Thoracic aorta (tissue), 2 donors: ENCODE results near the gene MAML2. TPM values are rescaled to one million over a fixed set of nuclear protein-coding genes. Genes with fewer than 3 reads are reported as not detected.

ENCODE experiments used
- ATAC-seq: fragments of 150-250 bp; one replicate; pipeline ENCODE4 v1.8.0; 2017; ENCODE audit warnings: low read depth; ENCODE audit not compliant: insufficient number of reproducible peaks, low FRiP score
- DNase-seq: peaks from one replicate; pipeline ENCODE4 v3.0.0-alpha.2; 2020; ENCODE audit warnings: low spot score
- H3K27ac ChIP-seq, 2 donors: fragments of 200-600 bp; sonication (generic); 1 replicate in 1 of 2; 2 replicates in 1 of 2; pipeline ENCODE4 v1.5.1; 2016; ENCODE audit warnings: mild to moderate bottlenecking in 2 of 2, moderate library complexity in 2 of 2
- H3K27me3 ChIP-seq: fragments of 200-600 bp; sonication (generic); replicated peaks from 2 replicates; pipeline ENCODE4 v1.6.0; 2016; ENCODE audit warnings: mild to moderate bottlenecking; ENCODE audit not compliant: insufficient read depth
- H3K36me3 ChIP-seq: fragments of 200-600 bp; sonication (generic); one replicate; pipeline ENCODE4 v1.5.1; 2016
- H3K4me1 ChIP-seq, 2 donors: fragments of 200-600 bp; sonication (generic); 1 replicate in 1 of 2; 2 replicates in 1 of 2; pipeline versions ENCODE4 v1.5.1 to v1.6.0; 2016; ENCODE audit warnings: low read depth in 2 of 2, mild to moderate bottlenecking in 1 of 2; ENCODE audit not compliant: control insufficient read depth in 1 of 2
- H3K4me3 ChIP-seq: fragments of 200-600 bp; sonication (generic); 2 replicates; pipeline ENCODE4 v1.5.1; 2016; ENCODE audit warnings: mild to moderate bottlenecking
- H3K9me3 ChIP-seq: fragments of 200-600 bp; sonication (generic); 2 replicates; pipeline ENCODE4 v1.5.1; 2016
- total RNA-seq, 2 donors: library from RNA; depleted of rRNA; stranded (reverse); fragments of >200 nt; gene quantifications; one replicate each; pipeline versions ENCODE4 v1.1.0 to v1.2.3, GENCODE V29; 2016
- TF ChIP-seq, protein P1 (sequence below): fragments of 200-600 bp; sonication (generic); IDR thresholded peaks from one replicate; pipeline ENCODE4 v1.5.1; 2019; ENCODE audit warnings: antibody characterized with exemption

The MAML2 gene
- total RNA-seq, 2 donors from 2014 or later: 23.4 to 29.6 TPM

DNA sequence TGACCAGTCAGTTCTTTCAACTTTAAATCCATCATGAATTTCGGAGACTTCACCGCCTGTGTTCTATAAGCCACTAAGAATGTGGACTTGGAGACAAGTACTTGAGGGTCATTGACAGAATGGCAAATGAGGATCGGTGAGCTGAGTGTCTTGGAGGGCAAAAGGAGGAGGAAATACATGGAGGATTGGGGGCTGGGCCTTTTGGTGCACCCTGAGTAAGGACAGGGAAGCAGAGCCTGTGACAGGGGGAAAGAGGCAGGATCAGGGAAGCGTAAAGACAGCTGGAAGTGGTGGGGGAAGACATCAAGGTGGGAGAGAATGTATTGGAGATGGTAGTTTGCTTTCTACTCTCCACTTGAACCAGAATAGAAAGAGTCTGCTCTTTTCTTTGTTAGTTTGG is 348.7 kb downstream of the MAML2 start:
- H3K27ac ChIP-seq: no peak overlapping the region
- H3K27me3 ChIP-seq: no peaks in the 10 kb centered on the region
- H3K4me3 ChIP-seq: no peak overlapping the region
- TF ChIP-seq, protein P1, sequence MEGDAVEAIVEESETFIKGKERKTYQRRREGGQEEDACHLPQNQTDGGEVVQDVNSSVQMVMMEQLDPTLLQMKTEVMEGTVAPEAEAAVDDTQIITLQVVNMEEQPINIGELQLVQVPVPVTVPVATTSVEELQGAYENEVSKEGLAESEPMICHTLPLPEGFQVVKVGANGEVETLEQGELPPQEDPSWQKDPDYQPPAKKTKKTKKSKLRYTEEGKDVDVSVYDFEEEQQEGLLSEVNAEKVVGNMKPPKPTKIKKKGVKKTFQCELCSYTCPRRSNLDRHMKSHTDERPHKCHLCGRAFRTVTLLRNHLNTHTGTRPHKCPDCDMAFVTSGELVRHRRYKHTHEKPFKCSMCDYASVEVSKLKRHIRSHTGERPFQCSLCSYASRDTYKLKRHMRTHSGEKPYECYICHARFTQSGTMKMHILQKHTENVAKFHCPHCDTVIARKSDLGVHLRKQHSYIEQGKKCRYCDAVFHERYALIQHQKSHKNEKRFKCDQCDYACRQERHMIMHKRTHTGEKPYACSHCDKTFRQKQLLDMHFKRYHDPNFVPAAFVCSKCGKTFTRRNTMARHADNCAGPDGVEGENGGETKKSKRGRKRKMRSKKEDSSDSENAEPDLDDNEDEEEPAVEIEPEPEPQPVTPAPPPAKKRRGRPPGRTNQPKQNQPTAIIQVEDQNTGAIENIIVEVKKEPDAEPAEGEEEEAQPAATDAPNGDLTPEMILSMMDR: no peak
- H3K9me3 ChIP-seq: no peaks in the 10 kb centered on the region
- no peak for ATAC-seq
- no peaks in the 10 kb centered on the region for H3K36me3 ChIP-seq
- H3K4me1 ChIP-seq: peaks cover 18 to 28% of the 10 kb centered on the region in 2 donors
- no peak for DNase-seq

DNA sequence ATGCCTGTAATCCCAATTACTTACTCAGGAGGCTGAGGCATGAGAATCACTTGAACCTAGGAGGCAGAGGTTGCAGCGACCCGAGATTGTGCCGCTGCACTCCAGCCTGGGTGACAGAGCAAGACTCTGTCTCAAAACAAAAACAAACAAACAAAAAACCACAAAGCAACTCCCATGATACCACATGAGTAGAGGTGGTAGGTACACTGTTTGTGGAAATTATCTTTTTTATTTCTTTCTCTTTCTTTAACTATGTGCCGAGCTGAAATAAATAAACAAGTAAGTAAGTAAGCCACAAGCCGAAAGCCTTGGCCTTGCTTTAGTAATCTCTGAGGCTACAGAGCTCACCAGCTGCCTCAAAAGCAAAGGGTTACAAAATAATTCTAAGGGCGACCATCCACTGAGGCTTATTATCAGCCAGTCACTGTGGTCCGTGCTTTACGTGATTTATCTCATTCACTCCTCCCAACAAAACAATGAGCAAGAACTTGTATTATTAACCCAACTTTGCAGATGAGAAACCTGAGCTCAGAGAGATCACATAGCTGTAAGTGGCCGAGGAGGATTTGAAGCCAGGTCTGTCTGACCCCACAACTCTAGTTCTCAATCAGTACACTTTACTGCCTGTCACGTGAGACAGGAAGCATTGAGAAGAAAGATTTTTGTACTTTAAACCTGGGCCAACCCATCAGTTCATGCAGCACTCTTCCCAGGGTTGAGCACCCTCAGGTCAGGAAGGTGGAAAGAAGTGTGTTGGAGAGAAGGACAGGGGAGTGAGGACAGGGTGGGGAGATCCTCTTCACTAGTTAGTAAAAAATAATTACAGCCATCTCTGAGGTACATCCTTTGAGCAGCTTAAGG is 349.3 kb downstream of the MAML2 start:
- H3K27ac ChIP-seq: no peak overlapping the region

DNA sequence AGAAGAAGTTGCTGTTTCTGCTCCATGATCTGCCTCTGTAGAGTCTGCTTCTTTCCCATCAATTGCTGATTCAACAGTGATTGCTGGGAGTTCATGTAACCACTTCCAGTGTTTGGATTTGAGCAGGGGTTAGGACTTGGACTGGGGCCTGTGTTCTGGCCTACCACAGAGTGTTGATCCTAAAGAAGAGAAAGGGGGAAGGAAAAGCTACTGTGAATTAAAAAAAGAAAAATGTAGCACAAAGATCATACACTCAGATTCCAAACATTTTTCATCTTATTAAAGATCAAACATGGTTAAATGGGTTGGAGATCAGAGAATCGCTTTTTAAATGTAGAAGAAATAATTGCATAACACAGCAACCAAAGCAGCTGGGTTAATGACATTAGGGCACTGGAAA is 351.4 kb downstream of the MAML2 start:
- TF ChIP-seq, protein P1: no peak
- Histone ChIP-seq H3K27me3 (no peaks in the 10 kb centered on the region), H3K4me3 (no peak overlapping the region), H3K36me3 (no peaks in the 10 kb centered on the region), H3K4me1 (peaks cover 15 to 16% of the 10 kb centered on the region in 2 donors), H3K27ac (peak overlapping the region in 1 of 2 donors; percentile 46), H3K9me3 (no peaks in the 10 kb centered on the region)
- no peak for ATAC-seq
- no peak for DNase-seq

More for the DNA sequence above, 349.3 kb downstream of the MAML2 start:
- H3K4me3 ChIP-seq: no peak overlapping the region
- DNase-seq (no peak), ATAC-seq (no peak)
- TF ChIP-seq, protein P1: no peak
- H3K27me3 ChIP-seq: no peaks in the 10 kb centered on the region
- H3K36me3 ChIP-seq: no peaks in the 10 kb centered on the region
- H3K9me3 ChIP-seq: no peaks in the 10 kb centered on the region
- H3K4me1 ChIP-seq: peaks cover 15 to 23% of the 10 kb centered on the region in 2 donors

DNA sequence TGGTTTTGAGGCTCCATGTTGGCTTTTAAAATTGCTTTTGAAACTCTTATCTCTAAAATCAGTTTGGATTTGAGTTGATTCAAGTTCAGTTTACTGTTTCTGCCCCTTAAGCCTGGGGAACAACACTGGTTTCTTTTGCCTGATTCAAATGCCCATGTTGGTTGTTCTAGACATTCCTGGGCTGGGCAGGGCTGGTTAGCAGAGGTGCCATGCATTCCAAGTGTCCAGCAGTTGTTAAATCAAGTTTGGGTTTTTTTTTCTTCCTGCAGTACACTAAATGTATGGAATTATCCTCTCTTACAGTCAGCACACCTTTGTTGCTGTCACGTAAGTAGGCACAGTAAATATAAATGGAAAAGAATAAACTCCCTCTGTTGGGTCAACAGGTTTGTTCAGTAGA is 351.9 kb downstream of the MAML2 start:
- DNase-seq (no peak), ATAC-seq (no peak)
- TF ChIP-seq, protein P1: no peak
- Histone ChIP-seq H3K4me3 (no peak overlapping the region), H3K27me3 (no peaks in the 10 kb centered on the region), H3K9me3 (no peaks in the 10 kb centered on the region), H3K36me3 (no peaks in the 10 kb centered on the region), H3K27ac (peak overlapping the region in 1 of 2 donors; percentile 46), H3K4me1 (peaks cover 15 to 16% of the 10 kb centered on the region in 2 donors)

DNA sequence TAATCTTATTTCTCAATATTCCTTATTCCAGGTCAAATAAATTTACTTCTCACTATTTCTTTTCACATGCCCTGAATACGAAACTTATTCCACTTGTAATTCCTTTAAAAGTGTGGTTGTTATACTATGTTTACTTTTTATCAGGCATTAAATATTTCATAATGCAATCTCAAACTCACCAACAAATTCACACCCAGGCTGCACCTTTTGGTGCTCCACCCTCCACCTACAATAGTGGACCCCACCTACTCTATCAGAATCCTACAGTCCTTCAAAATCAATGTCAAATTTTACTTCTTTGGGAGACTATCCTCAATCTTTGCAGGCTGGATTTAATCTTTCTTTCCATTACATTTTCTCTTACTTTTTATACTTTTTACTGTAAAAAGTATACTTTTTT is 353.2 kb downstream of the MAML2 start:
- Histone ChIP-seq H3K27ac (no peak overlapping the region), H3K36me3 (no peaks in the 10 kb centered on the region), H3K27me3 (no peaks in the 10 kb centered on the region), H3K4me3 (no peak overlapping the region), H3K9me3 (no peaks in the 10 kb centered on the region), H3K4me1 (peaks cover 15 to 16% of the 10 kb centered on the region in 2 donors)
- ATAC-seq: no peak
- DNase-seq: no peak
- TF ChIP-seq, protein P1: no peak
